HepG2 (cell line): ENCODE results near the gene ETV6.
A peak's percentile ranks its signal among the peaks of the same experiment; 100 is the strongest.

Experiments used
- ARID3A ChIP-seq: IDR thresholded peaks from 2 replicates; pipeline ENCODE4 v1.6.1; 2012; ENCODE audit warnings: low read depth, low read length, improper control_type of control experiment
- CEBPB ChIP-seq: IDR thresholded peaks from 2 replicates; pipeline ENCODE4 v1.6.1; 2011; ENCODE audit warnings: low read depth, low read length, improper control_type of control experiment, borderline replicate concordance
- CREM ChIP-seq, 2 experiments: sonication (generic) in 1 of 2; formaldehyde crosslinking in 1 of 2; IDR thresholded peaks; 2 replicates each; pipeline versions ENCODE4 v1.4.0 to v1.6.1; 2016 to 2020; ENCODE audit warnings: antibody characterized with exemption in 1 of 2, mild to moderate bottlenecking in 1 of 2, missing genetic modification reagents in 1 of 2
- CTCF ChIP-seq: sonication (generic); formaldehyde crosslinking; IDR thresholded peaks from 2 replicates; pipeline ENCODE4 v1.5.0; 2020; ENCODE audit warnings: mild to moderate bottlenecking, missing genetic modification reagents, moderate library complexity
- JUNB ChIP-seq: sonication (generic); formaldehyde crosslinking; IDR thresholded peaks from 2 replicates; pipeline ENCODE4 v1.8.0; 2022; ENCODE audit warnings: missing genetic modification reagents, mild to moderate bottlenecking, borderline replicate concordance
- MAZ ChIP-seq, 2 experiments: sonication (generic) in 1 of 2; formaldehyde crosslinking in 1 of 2; IDR thresholded peaks; 2 replicates each; pipeline versions ENCODE4 v1.5.0 to v1.6.1; 2012 to 2020; ENCODE audit warnings: low read depth in 2 of 2, mild to moderate bottlenecking in 2 of 2, borderline replicate concordance in 1 of 2, improper control_type of control experiment in 1 of 2, low read length in 1 of 2, missing genetic modification reagents in 1 of 2, moderate library complexity in 1 of 2
- TAF1 ChIP-seq: sonication (generic); formaldehyde crosslinking; IDR thresholded peaks from 2 replicates; pipeline ENCODE4 v1.4.0; 2020; ENCODE audit warnings: missing genetic modification reagents
- ZBTB7A ChIP-seq: sonication (generic); formaldehyde crosslinking; IDR thresholded peaks from 2 replicates; pipeline ENCODE4 v1.8.0; 2022; ENCODE audit warnings: mild to moderate bottlenecking, missing genetic modification reagents

GRCh38 chr12:11648514-11649412 lies 711 bp upstream of the ETV6 start:
- TF ChIP-seq ARID3A (no peak), CREM (IDR thresholded peaks at IDR 0.05) (0 out of 2 replicates have a peak, but pooled peaks have one; percentile 28), CREM (CRISPR knock-in tag; IDR thresholded peaks at IDR 0.05) (no peak), CEBPB (peak; percentile 90), JUNB (CRISPR knock-in tag) (no peak), MAZ (IDR thresholded peaks at IDR 0.05; ENCODE audit: borderline replicate concordance, low read depth, low read length) (peak; percentile 57; the same call in 1 of the 2 replicates), MAZ (CRISPR knock-in tag; IDR thresholded peaks at IDR 0.05; ENCODE audit: low read depth) (no peak), ZBTB7A (no peak), TAF1 (peak; percentile 55), CTCF (CRISPR knock-in tag) (no peak)
